GM21447 (cell line): ENCODE data around the gene PKN1.

ENCODE experiments used
- ATAC-seq: cut with Tn5 transposase; IDR thresholded peaks from one replicate; pipeline ENCODE4 v1.9.1; 2021; ENCODE audit not compliant: unreplicated experiment

PKN1 gene

GRCh38 chr19:14406645-14407401, 26.3 kb upstream of the PKN1 start:
- no peak for ATAC-seq

- ATAC-seq: no peak
Measured at GRCh38 chr19:14407605-14408484, 25.3 kb upstream of the PKN1 start.

- no peak for ATAC-seq
Measured at GRCh38 chr19:14408491-14409145, 24.5 kb upstream of the PKN1 start.

- ATAC-seq: no peak
Measured at GRCh38 chr19:14409146-14410023, 23.7 kb upstream of the PKN1 start.

GRCh38 chr19:14410091-14411051, 22.7 kb upstream of the PKN1 start:
- ATAC-seq: no peak

- no peak for ATAC-seq
Measured at GRCh38 chr19:14411161-14411937, 21.8 kb upstream of the PKN1 start.

- ATAC-seq: no peak
Measured at GRCh38 chr19:14411938-14412245, 21.2 kb upstream of the PKN1 start.

- no peak for ATAC-seq
Measured at GRCh38 chr19:14412324-14412995, 20.6 kb upstream of the PKN1 start.

- ATAC-seq: no peak
Measured at GRCh38 chr19:14412996-14413692, 20.0 kb upstream of the PKN1 start.

GRCh38 chr19:14413693-14414181, 19.4 kb upstream of the PKN1 start:
- ATAC-seq: no peak

- ATAC-seq: no peak
Measured at GRCh38 chr19:14414926-14415690, 18.0 kb upstream of the PKN1 start.

GRCh38 chr19:14416817-14417231, 16.3 kb upstream of the PKN1 start:
- no peak for ATAC-seq

GRCh38 chr19:14418856-14419105, 14.3 kb upstream of the PKN1 start:
- peak; percentile 39 for ATAC-seq

GRCh38 chr19:14419106-14419813, 13.8 kb upstream of the PKN1 start, which contains the start of gene DDX39A:
Gene DDX39A, minus strand, starts transcription at chr19:14419341. Its CDS starts 6,121 bp downstream, at chr19:14413220.
- peak; percentile 87 for ATAC-seq

GRCh38 chr19:14425696-14426138, 7.4 kb upstream of the PKN1 start:
- no peak for ATAC-seq

- ATAC-seq: no peak
Measured at GRCh38 chr19:14427461-14427860, 5.6 kb upstream of the PKN1 start.
